Cardiac fibroblast (primary cell): ENCODE measurements around the gene CDK5.

Experiments
- DNase-seq, 2 donors: peaks; one replicate each; pipeline versions ENCODE4 v3.0.0 to v3.0.0-alpha.2; 2010; ENCODE audit warnings: low read depth in 2 of 2
- H3K4me3 ChIP-seq, 2 donors: replicated peaks in 1 of 2; 1 replicate in 1 of 2; 2 replicates in 1 of 2; pipeline ENCODE4 v1.5.1; 2011; ENCODE audit warnings: low read depth in 2 of 2, low read length in 2 of 2, mild to moderate bottlenecking in 2 of 2, moderate library complexity in 1 of 2
- CTCF ChIP-seq: IDR thresholded peaks from one replicate; pipeline ENCODE4 v1.5.1; 2011; ENCODE audit warnings: low read depth, mild to moderate bottlenecking, low read length, inconsistent platforms

Gene CDK5

GRCh38 chr7:151025924-151026671 is 31.6 kb downstream of the CDK5 start:
- TF ChIP-seq CTCF, result no peak
- DNase-seq, result peak in 1 of 2 donors; percentile 76
- H3K4me3 ChIP-seq, result no peak overlapping the region

GRCh38 chr7:151024435-151025056 is 33.2 kb downstream of the CDK5 start, which contains the start of gene ATG9B:
TSS of gene ATG9B (minus strand) at chr7:151024494. CDS start at chr7:151024423, 71 bp downstream.
- H3K4me3 ChIP-seq, result no peak within 1 kb of the TSS
- DNase-seq, result no peak
- TF ChIP-seq CTCF, result no peak

GRCh38 chr7:151023232-151023631 is 34.5 kb downstream of the CDK5 start:
- TF ChIP-seq CTCF, result no peak
- no peak for DNase-seq
- no peak overlapping the region for H3K4me3 ChIP-seq

- H3K4me3 ChIP-seq, result no peak overlapping the region
- TF ChIP-seq CTCF, result no peak
Observed at GRCh38 chr7:151020231-151020630, 37.5 kb downstream of the CDK5 start.

GRCh38 chr7:151019130-151019447 is 38.6 kb downstream of the CDK5 start:
- TF ChIP-seq CTCF, result no peak
- no peak for DNase-seq
- H3K4me3 ChIP-seq, result peak overlapping the region in 1 of 2 donors; percentile 18

More at GRCh38 chr7:151020231-151020630, 37.5 kb downstream of the CDK5 start:
- no peak for DNase-seq

- H3K4me3 ChIP-seq, result peak overlapping the region; percentile 28 to 41
- no peak for TF ChIP-seq CTCF
- DNase-seq, result peak in 1 of 2 donors; percentile 27
Observed at GRCh38 chr7:151018421-151019129, 39.1 kb downstream of the CDK5 start.
